Measurements from ENCODE around the gene OTUD5.

GRCh38 chrX:48894891-48895290, 62.5 kb downstream of the OTUD5 start:
- TF ChIP-seq CTCF (IDR thresholded peaks at IDR 0.05) (no peak), POLR2A (IDR thresholded peaks at IDR 0.05) (no peak)
